NCI-H1417 (cell line): ENCODE measurements around the gene SLC26A9.
A peak's percentile ranks its signal among the peaks of the same experiment; 100 is the strongest.

ENCODE experiments used
- DNase-seq, 3 experiments: peaks; one replicate each; lab custom pipeline; 2025; lab: John Stamatoyannopoulos, UW

Gene SLC26A9

GRCh38 chr1:205943245-205943644, at the start of gene SLC26A9:
SLC26A9 (minus strand) TSS chr1:205943456; CDS start chr1:205935820, 7,636 bp downstream.
- DNase-seq = no peak

- DNase-seq = no peak
Measured at GRCh38 chr1:205992218-205992882, 49.1 kb upstream of the SLC26A9 start.

- no peak for DNase-seq
Measured at GRCh38 chr1:205991237-205991636, 48.0 kb upstream of the SLC26A9 start.

- DNase-seq = no peak
Measured at GRCh38 chr1:205990226-205990625, 47.0 kb upstream of the SLC26A9 start.

- no peak for DNase-seq
Measured at GRCh38 chr1:205989786-205990185, 46.5 kb upstream of the SLC26A9 start.

- DNase-seq = no peak
Measured at GRCh38 chr1:205988585-205988995, 45.3 kb upstream of the SLC26A9 start.

- DNase-seq = no peak
Measured at GRCh38 chr1:205986861-205987260, 43.6 kb upstream of the SLC26A9 start.

- no peak for DNase-seq
Measured at GRCh38 chr1:205986292-205986691, 43.0 kb upstream of the SLC26A9 start.

GRCh38 chr1:205985330-205986005, 42.2 kb upstream of the SLC26A9 start:
- no peak for DNase-seq

- peak in 1 of 3 experiments; percentile 57 for DNase-seq
Measured at GRCh38 chr1:205983925-205984725, 40.9 kb upstream of the SLC26A9 start.

- no peak for DNase-seq
Measured at GRCh38 chr1:205981257-205981656, 38.0 kb upstream of the SLC26A9 start.

GRCh38 chr1:205980237-205980870, 37.1 kb upstream of the SLC26A9 start:
- DNase-seq = peak in 1 of 3 experiments; percentile 25

GRCh38 chr1:205979301-205979700, 36.0 kb upstream of the SLC26A9 start:
- DNase-seq = no peak

- DNase-seq = no peak
Measured at GRCh38 chr1:205978676-205979075, 35.4 kb upstream of the SLC26A9 start.

- DNase-seq = peak; percentile 61 to 97 (median 88)
Measured at GRCh38 chr1:205977402-205978014, 34.3 kb upstream of the SLC26A9 start.

- DNase-seq = peak in 2 of 3 experiments; percentile 42 to 98
Measured at GRCh38 chr1:205976708-205977401, 33.6 kb upstream of the SLC26A9 start.

GRCh38 chr1:205976036-205976435, 32.8 kb upstream of the SLC26A9 start:
- no peak for DNase-seq

GRCh38 chr1:205975387-205975998, 32.2 kb upstream of the SLC26A9 start:
- no peak for DNase-seq

GRCh38 chr1:205974712-205975111, 31.5 kb upstream of the SLC26A9 start:
- DNase-seq = no peak

GRCh38 chr1:205973377-205974232, 30.3 kb upstream of the SLC26A9 start:
- DNase-seq = no peak
